Endothelial cell of umbilical vein (primary cell): Measurements from ENCODE around the gene TAS2R1. TPM values are rescaled to one million over a fixed set of nuclear protein-coding genes. Genes with fewer than 3 reads are reported as not detected.

Experiments
- BruUV-seq: library from RNA; stranded (reverse); fragments of 400-500 nt; replicated peaks from 2 replicates; lab custom pipeline; 2021; lab: Mats Ljungman, UMichigan
- CTCF ChIA-PET: fragments of 300-600, 350-600 bp; sonication (Branson Sonifier 250); formaldehyde crosslinking; loops from one replicate; lab custom pipeline; 2021; ENCODE audit warnings: antibody characterized with exemption, inconsistent platforms; lab: Charles Lee
- POLR2A ChIA-PET: fragments of 300-600, 350-600 bp; sonication (Branson Sonifier 250); formaldehyde crosslinking; loops from one replicate; lab custom pipeline; 2021; ENCODE audit warnings: antibody characterized with exemption, inconsistent platforms; lab: Charles Lee
- DNase-seq: peaks from one replicate; pipeline ENCODE4 v3.0.0-alpha.2; 2011; ENCODE audit warnings: low read depth, low spot score
- FAIRE-seq: peaks from 2 replicates; lab custom pipeline; 2011; peaks lifted over from hg19 to GRCh38; lab: Jason Lieb, UNC
- H2AFZ ChIP-seq: 2 replicates; pipeline ENCODE4 v1.6.0; 2012; ENCODE audit warnings: low read depth, low read length, control low read depth, inconsistent platforms
- H3K27ac ChIP-seq: 2 replicates; pipeline ENCODE4 v1.5.1; 2011; ENCODE audit warnings: low read depth, mild to moderate bottlenecking, control low read depth, low read length, moderate library complexity; ENCODE audit not compliant: insufficient read depth
- H3K27me3 ChIP-seq, 2 experiments: 2 replicates each; pipeline versions ENCODE4 v1.6.0 to v1.6.1; 2011; ENCODE audit warnings: low read length in 2 of 2, mixed read lengths in 1 of 2; ENCODE audit not compliant: control insufficient read depth in 2 of 2, insufficient read depth in 2 of 2
- H3K36me3 ChIP-seq, 2 experiments: 2 replicates in 1 of 2; 3 replicates in 1 of 2; pipeline ENCODE4 v1.5.1; 2011; ENCODE audit warnings: low read length in 2 of 2, mild to moderate bottlenecking in 1 of 2, moderate library complexity in 1 of 2; ENCODE audit not compliant: control insufficient read depth in 2 of 2, insufficient read depth in 2 of 2; ENCODE audit errors: extremely low read depth in 1 of 2
- H3K4me1 ChIP-seq: 3 replicates; pipeline ENCODE4 v1.5.1; 2011; ENCODE audit warnings: mild to moderate bottlenecking, low read length; ENCODE audit not compliant: control insufficient read depth, insufficient read depth; ENCODE audit errors: extremely low read depth
- H3K4me2 ChIP-seq: 2 replicates; pipeline ENCODE4 v1.6.1; 2011; ENCODE audit warnings: low read length, control low read depth, mixed read lengths; ENCODE audit not compliant: insufficient read depth
- H3K4me3 ChIP-seq, 3 experiments: fragments of 200-600 bp in 1 of 3; sonication (generic), shearing (Covaris generic) in 1 of 3; replicated peaks in 1 of 3; 2 replicates each; pipeline ENCODE4 v1.5.1; 2011 to 2016; ENCODE audit warnings: control low read depth in 3 of 3, low read length in 3 of 3, mild to moderate bottlenecking in 2 of 3, inconsistent platforms in 1 of 3, low read depth in 1 of 3, moderate library complexity in 1 of 3; ENCODE audit not compliant: insufficient read depth in 1 of 3
- H3K79me2 ChIP-seq: 2 replicates; pipeline ENCODE4 v1.6.0; 2012; ENCODE audit warnings: low read length, inconsistent platforms; ENCODE audit not compliant: control insufficient read depth, insufficient read depth
- H3K9ac ChIP-seq: replicated peaks from 2 replicates; pipeline ENCODE3; 2011; ENCODE audit warnings: low read length, control low read depth; ENCODE audit not compliant: insufficient read depth; ENCODE audit errors: extremely low read depth
- H3K9me1 ChIP-seq: replicated peaks from 3 replicates; pipeline ENCODE4 v1.6.0; 2011; ENCODE audit warnings: mild to moderate bottlenecking, low read length; ENCODE audit not compliant: control insufficient read depth, insufficient read depth; ENCODE audit errors: extremely low read depth
- H3K9me3 ChIP-seq: replicated peaks from 2 replicates; pipeline ENCODE4 v1.5.1; 2012; ENCODE audit warnings: low read length, inconsistent platforms; ENCODE audit not compliant: control insufficient read depth, insufficient read depth
- H4K20me1 ChIP-seq: replicated peaks from 2 replicates; pipeline ENCODE3; 2011; ENCODE audit warnings: mild to moderate bottlenecking, low read length; ENCODE audit not compliant: control insufficient read depth, insufficient read depth; ENCODE audit errors: extremely low read depth
- GATA2 ChIP-seq: IDR thresholded peaks from 2 replicates; pipeline ENCODE4 v1.7.0; 2011; ENCODE audit warnings: low read depth, mild to moderate bottlenecking, moderate library complexity, mixed read lengths, low read length; ENCODE audit not compliant: insufficient read length, insufficient read depth
- JUN ChIP-seq: IDR thresholded peaks from 2 replicates; pipeline ENCODE4 v1.6.1; 2011; ENCODE audit warnings: borderline replicate concordance, low read depth; ENCODE audit not compliant: insufficient read length, insufficient read depth
- POLR2A ChIP-seq: IDR thresholded peaks from 2 replicates; pipeline ENCODE4 v1.6.1; 2012; ENCODE audit warnings: low read depth, mild to moderate bottlenecking, control low read depth, low read length
- POLR2AphosphoS5 ChIP-seq: IDR thresholded peaks from 2 replicates; pipeline ENCODE4 v1.6.1; 2012; ENCODE audit warnings: low read depth, mild to moderate bottlenecking, control low read depth, low read length, moderate library complexity; ENCODE audit not compliant: insufficient read depth
- dilution Hi-C: fragments of 300-500 bp; cut with MboI; formaldehyde crosslinking; loops from one replicate; pipeline ENCODE4 v1.15.0; 2019; ENCODE audit warnings: low sequenced_read_pairs; ENCODE audit not compliant: extremely low pct_ligation_motif_present
- intact Hi-C: fragments of 100-400 bp; cut with micrococcal nuclease; formaldehyde crosslinking; loops from one replicate; pipeline ENCODE4 v1.10.0; 2022
- polyA plus RNA-seq, 4 experiments: library from polyadenylated mRNA; depleted of rRNA in 3 of 4; stranded (reverse) in 3 of 4; unstranded in 1 of 4; fragments of >200 nt; gene quantifications; 2 replicates each; pipeline versions ENCODE4 v1.2.1 to v1.2.3, GENCODE V29; 2011 to 2012; ENCODE audit warnings: missing spikeins in 1 of 4
- total RNA-seq: library from RNA; stranded (reverse); gene quantifications from 2 replicates; pipeline ENCODE4 v1.2.3, GENCODE V29; 2021

The TAS2R1 gene
- total and polyA plus RNA-seq, 2 donors (not counting 3 experiments of a cell fraction or from before 2014, with no cell fraction given) = not detected

- no peaks in the 10 kb centered on the region for H3K27me3 ChIP-seq
- POLR2A ChIA-PET = no interaction called here
- no peak overlapping the region for H2AFZ ChIP-seq
- H3K4me3 ChIP-seq = no peak overlapping the region
- no peaks in the 10 kb centered on the region for H3K36me3 ChIP-seq
- no peaks in the 10 kb centered on the region for H4K20me1 ChIP-seq
- H3K9me3 ChIP-seq = peaks cover 2% of the 10 kb centered on the region
- TF ChIP-seq POLR2AphosphoS5 (no peak), GATA2 (no peak)
- BruUV-seq = no TSS peak
- DNase-seq (no peak), FAIRE-seq (no peak)
- no peak overlapping the region for H3K27ac ChIP-seq
- no peaks in the 10 kb centered on the region for H3K4me1 ChIP-seq
- H3K79me2 ChIP-seq = no peaks in the 10 kb centered on the region
- no peak overlapping the region for H3K4me2 ChIP-seq
- dilution Hi-C loops = no loop called here
- CTCF ChIA-PET = no interaction called here
- no peaks in the 10 kb centered on the region for H3K9me1 ChIP-seq
- intact Hi-C loops = no loop called here
- no peak overlapping the region for H3K9ac ChIP-seq
Measured at GRCh38 chr5:9625286-9625685, 4.9 kb downstream of the TAS2R1 start.

- Histone ChIP-seq H3K36me3 (no peaks in the 10 kb centered on the region), H3K79me2 (no peaks in the 10 kb centered on the region), H3K4me2 (no peak overlapping the region), H4K20me1 (no peaks in the 10 kb centered on the region), H3K27ac (no peak overlapping the region), H3K4me1 (no peaks in the 10 kb centered on the region), H3K27me3 (no peaks in the 10 kb centered on the region), H2AFZ (no peak overlapping the region), H3K9ac (no peak overlapping the region), H3K9me1 (no peaks in the 10 kb centered on the region), H3K9me3 (peaks cover 5% of the 10 kb centered on the region), H3K4me3 (no peak overlapping the region)
- TF ChIP-seq JUN (no peak), POLR2A (no peak)
- BruUV-seq = no TSS peak
- FAIRE-seq = no peak
- no peak for DNase-seq
- intact Hi-C loops (no loop called here), dilution Hi-C loops (no loop called here)
- ChIA-PET POLR2A (no interaction called here), CTCF (no interaction called here)
Measured at GRCh38 chr5:9624196-9624947, 5.8 kb downstream of the TAS2R1 start.
